Activated CD8-positive, alpha-beta memory T cell treated with anti-CD3 and anti-CD28 coated beads, Interleukin-2, amount 50 U/mL, for 48 hours (primary cell): ENCODE data around the gene JAG2.
A peak's percentile ranks its signal among the peaks of the same experiment; 100 is the strongest.

Experiments
- DNase-seq: peaks from one replicate; pipeline ENCODE4 v3.0.0-alpha.2; 2020

The JAG2 gene

GRCh38 chr14:105108516-105108864 lies 60.1 kb downstream of the JAG2 start:
- no peak for DNase-seq

GRCh38 chr14:105107781-105108515 lies 60.6 kb downstream of the JAG2 start:
- DNase-seq: peak; percentile 20

GRCh38 chr14:105107351-105107750 lies 61.2 kb downstream of the JAG2 start:
- DNase-seq: peak; percentile 15

GRCh38 chr14:105105158-105105557 lies 63.4 kb downstream of the JAG2 start:
- no peak for DNase-seq

- DNase-seq: no peak
Observed at GRCh38 chr14:105102893-105103292, 65.7 kb downstream of the JAG2 start.

- DNase-seq: no peak
Observed at GRCh38 chr14:105102361-105102870, 66.2 kb downstream of the JAG2 start.

GRCh38 chr14:105100910-105101309 lies 67.7 kb downstream of the JAG2 start:
- DNase-seq: no peak

- DNase-seq: no peak
Observed at GRCh38 chr14:105099778-105100177, 68.8 kb downstream of the JAG2 start.

GRCh38 chr14:105098316-105098715 lies 70.3 kb downstream of the JAG2 start:
- DNase-seq: no peak

- no peak for DNase-seq
Observed at GRCh38 chr14:105097794-105098127, 70.8 kb downstream of the JAG2 start.

- DNase-seq: no peak
Observed at GRCh38 chr14:105096206-105096875, 72.2 kb downstream of the JAG2 start.

- peak; percentile 48 for DNase-seq
Observed at GRCh38 chr14:105095236-105095805, 73.3 kb downstream of the JAG2 start.

GRCh38 chr14:105094193-105094907 lies 74.2 kb downstream of the JAG2 start:
- peak; percentile 54 for DNase-seq

GRCh38 chr14:105093431-105094192 lies 75.0 kb downstream of the JAG2 start:
- DNase-seq: peak; percentile 90

- peak; percentile 86 for DNase-seq
Observed at GRCh38 chr14:105093038-105093430, 75.5 kb downstream of the JAG2 start.

- DNase-seq: peak; percentile 52
Observed at GRCh38 chr14:105092171-105093037, 76.2 kb downstream of the JAG2 start.

GRCh38 chr14:105091517-105092170 lies 76.9 kb downstream of the JAG2 start:
- peak; percentile 60 for DNase-seq

- no peak for DNase-seq
Observed at GRCh38 chr14:105091054-105091516, 77.5 kb downstream of the JAG2 start.
